WERI-Rb-1 (cell line): Measurements from ENCODE around the gene CTNNA3.
"Not testable (repeated sequence)": the region's sequence is repeated elsewhere in the genome, so short reads cannot be mapped to it uniquely, and the experiment has no call there.

Source experiments
- DNase-seq: peaks from one replicate; pipeline ENCODE4 v3.0.0-alpha.2; 2020
- H3K27ac ChIP-seq: fragments of 250-450 bp; sonication (Bioruptor Pico); 2 replicates; pipeline ENCODE4 v1.5.1; 2020; ENCODE audit warnings: mild to moderate bottlenecking, moderate library complexity
- H3K27me3 ChIP-seq: fragments of 250-450 bp; sonication (Bioruptor Pico); 2 replicates; pipeline ENCODE4 v1.5.1; 2021; ENCODE audit warnings: mild to moderate bottlenecking, low read depth, moderate library complexity; ENCODE audit not compliant: insufficient read depth, severe bottlenecking
- H3K36me3 ChIP-seq: fragments of 250-450 bp; sonication (Bioruptor Pico); 2 replicates; pipeline ENCODE4 v1.5.1; 2020; ENCODE audit warnings: mild to moderate bottlenecking, moderate library complexity
- H3K4me3 ChIP-seq: 2 replicates; pipeline ENCODE4 v1.5.1; 2011; ENCODE audit warnings: low read depth, mild to moderate bottlenecking, control low read depth, low read length
- H3K9me3 ChIP-seq: fragments of 250-450 bp; sonication (Bioruptor Pico); 2 replicates; pipeline ENCODE4 v1.5.1; 2021; ENCODE audit warnings: mild to moderate bottlenecking, moderate library complexity; ENCODE audit not compliant: severe bottlenecking
- TF ChIP-seq, protein P1 (sequence below): IDR thresholded peaks from 2 replicates; pipeline ENCODE4 v1.5.1; 2011; ENCODE audit warnings: low read depth, mild to moderate bottlenecking, control low read depth, inconsistent platforms, low read length

Gene CTNNA3

DNA sequence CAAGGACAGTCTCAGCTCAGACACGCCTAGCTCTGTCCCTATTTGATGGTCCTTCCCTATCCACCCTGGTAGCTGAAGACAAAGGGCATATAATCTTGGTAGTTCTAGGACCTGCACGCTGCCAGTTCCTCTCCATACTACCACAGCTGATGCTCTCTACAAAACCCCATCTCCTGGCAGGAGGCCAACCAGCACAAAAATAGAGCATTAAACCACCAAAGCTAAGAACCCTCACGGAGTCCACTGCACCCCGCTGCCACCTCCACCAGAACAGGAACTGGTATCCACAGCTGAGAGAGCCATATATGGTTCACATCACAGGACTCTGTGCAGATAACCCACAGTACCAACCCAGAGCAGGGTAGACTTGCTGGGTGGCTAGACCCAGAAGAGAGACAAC, 470.8 kb downstream of the CTNNA3 start:
- Histone ChIP-seq H3K27ac (no peak overlapping the region), H3K27me3 (no peaks in the 10 kb centered on the region), H3K9me3 (no peaks in the 10 kb centered on the region), H3K4me3 (no peak overlapping the region), H3K36me3 (no peaks in the 10 kb centered on the region)
- no peak for DNase-seq
- TF ChIP-seq, protein P1, sequence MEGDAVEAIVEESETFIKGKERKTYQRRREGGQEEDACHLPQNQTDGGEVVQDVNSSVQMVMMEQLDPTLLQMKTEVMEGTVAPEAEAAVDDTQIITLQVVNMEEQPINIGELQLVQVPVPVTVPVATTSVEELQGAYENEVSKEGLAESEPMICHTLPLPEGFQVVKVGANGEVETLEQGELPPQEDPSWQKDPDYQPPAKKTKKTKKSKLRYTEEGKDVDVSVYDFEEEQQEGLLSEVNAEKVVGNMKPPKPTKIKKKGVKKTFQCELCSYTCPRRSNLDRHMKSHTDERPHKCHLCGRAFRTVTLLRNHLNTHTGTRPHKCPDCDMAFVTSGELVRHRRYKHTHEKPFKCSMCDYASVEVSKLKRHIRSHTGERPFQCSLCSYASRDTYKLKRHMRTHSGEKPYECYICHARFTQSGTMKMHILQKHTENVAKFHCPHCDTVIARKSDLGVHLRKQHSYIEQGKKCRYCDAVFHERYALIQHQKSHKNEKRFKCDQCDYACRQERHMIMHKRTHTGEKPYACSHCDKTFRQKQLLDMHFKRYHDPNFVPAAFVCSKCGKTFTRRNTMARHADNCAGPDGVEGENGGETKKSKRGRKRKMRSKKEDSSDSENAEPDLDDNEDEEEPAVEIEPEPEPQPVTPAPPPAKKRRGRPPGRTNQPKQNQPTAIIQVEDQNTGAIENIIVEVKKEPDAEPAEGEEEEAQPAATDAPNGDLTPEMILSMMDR, result no peak

DNA sequence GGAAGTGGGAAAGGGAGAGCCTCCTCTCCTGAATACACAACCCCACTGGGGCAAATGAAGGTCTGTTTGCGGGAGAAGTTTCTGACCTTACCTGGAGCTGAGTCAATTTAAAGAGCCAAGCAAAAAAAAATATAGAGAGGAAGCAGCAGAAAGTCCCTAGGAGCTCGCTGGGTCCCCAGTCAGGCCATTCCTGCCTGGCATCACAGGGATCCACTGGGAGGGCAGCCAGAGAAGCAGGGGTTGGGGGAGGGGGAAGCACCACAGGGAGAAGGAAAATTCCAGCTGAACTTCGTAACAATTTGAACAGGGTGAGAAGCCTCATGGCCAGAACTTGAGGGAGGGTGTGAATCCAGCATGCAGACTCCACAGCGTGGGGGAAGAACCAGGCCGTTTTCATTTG, 471.4 kb downstream of the CTNNA3 start:
- Histone ChIP-seq H3K27ac (no peak overlapping the region), H3K36me3 (no peaks in the 10 kb centered on the region), H3K4me3 (no peak overlapping the region), H3K9me3 (no peaks in the 10 kb centered on the region), H3K27me3 (no peaks in the 10 kb centered on the region)
- DNase-seq, result no peak
- TF ChIP-seq, protein P1, result no peak

DNA sequence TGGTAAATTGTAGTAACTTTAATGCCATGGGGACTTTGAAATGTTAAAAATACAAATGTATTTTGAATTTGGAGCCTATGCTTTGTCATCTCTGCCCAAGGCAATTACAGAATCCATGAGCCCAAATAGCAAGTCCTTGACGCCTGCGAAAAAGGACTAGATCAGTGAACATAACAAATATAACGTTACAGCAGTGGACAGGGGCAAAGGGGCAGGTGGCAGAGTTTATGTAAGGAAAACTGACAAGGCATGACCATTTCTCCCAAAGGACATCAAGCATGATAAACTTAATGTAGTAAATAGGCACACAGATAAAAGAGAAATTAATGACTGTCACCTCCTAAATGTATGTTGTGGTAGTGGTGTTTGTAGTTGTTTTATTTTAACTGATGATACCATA, 473.1 kb downstream of the CTNNA3 start:
- Histone ChIP-seq H3K27me3 (no peaks in the 10 kb centered on the region), H3K27ac (no peak overlapping the region), H3K4me3 (no peak overlapping the region), H3K36me3 (no peaks in the 10 kb centered on the region), H3K9me3 (no peaks in the 10 kb centered on the region)
- TF ChIP-seq, protein P1, result no peak
- DNase-seq, result no peak

DNA sequence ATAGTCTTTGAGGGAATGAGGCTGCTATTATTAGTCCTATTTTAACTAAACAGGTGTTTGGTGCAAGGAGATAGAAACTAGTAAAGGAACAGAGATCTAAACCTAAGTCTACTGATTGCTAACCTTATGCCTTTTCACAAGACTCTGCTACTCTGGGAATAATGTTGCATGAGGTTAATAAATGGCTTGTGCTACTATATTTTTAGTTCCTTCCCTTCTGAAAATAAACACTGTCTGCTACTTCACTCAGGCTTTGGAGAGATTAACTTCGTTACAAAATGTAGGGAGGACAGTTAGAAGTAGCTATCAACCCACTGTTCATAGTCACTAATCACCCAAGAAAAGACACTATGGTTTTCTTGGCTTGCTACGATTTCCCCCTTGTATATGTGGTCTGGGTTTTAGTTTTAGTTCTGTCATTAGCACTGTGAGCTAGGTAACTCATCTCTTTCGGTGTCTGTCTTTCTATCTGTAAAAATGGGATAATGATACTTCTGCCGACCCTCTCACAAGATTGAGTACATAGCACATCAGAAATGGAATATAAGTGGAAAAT, 474.0 kb downstream of the CTNNA3 start:
- no peak for DNase-seq
- no peaks in the 10 kb centered on the region for H3K36me3 ChIP-seq
- TF ChIP-seq, protein P1, result no peak
- H3K4me3 ChIP-seq, result no peak overlapping the region
- no peaks in the 10 kb centered on the region for H3K9me3 ChIP-seq
- no peaks in the 10 kb centered on the region for H3K27me3 ChIP-seq
- no peak overlapping the region for H3K27ac ChIP-seq

DNA sequence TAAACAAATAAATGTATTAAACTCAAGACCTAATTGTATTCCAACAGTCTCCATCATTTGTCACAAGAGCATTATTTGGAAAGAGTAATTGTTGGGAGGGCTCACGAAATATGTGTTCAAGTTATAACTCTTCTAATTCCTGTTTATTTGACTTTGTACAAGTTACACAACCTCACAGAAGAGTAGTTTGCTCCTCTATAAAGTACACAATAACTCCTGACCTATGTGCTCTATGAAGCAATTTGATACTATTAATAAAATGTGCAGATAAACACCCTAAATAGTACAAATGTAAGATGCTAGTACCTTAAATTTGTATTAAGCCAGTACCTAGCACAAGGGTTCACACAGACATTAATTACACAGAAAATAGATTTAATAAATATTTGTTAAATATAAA, 484.3 kb downstream of the CTNNA3 start:
- no peak overlapping the region for H3K27ac ChIP-seq
- TF ChIP-seq, protein P1, result no peak
- H3K4me3 ChIP-seq, result no peak overlapping the region
- H3K27me3 ChIP-seq, result no peaks in the 10 kb centered on the region
- no peak for DNase-seq
- no peaks in the 10 kb centered on the region for H3K9me3 ChIP-seq
- H3K36me3 ChIP-seq, result no peaks in the 10 kb centered on the region

DNA sequence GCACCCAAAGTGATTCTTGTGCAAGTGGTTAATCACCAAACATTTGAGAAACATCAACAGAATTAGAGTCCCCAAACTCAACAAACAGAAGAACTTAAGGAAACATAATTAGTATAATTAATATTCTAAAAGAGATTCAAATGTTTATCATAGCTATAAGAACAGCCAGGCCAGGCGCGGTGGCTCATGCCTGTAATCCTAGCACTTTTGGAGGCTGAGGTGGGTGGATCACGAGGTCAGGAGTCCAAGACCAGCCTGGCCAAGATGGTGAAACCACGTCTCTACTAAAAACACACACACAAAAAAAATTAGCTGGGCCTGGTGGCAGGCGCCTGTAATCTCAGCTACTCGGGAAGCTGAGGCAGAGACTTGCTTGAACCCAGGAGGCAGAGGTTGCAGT, 488.1 kb downstream of the CTNNA3 start:
- H3K36me3 ChIP-seq, H3K27ac ChIP-seq, H3K9me3 ChIP-seq, DNase-seq, H3K27me3 ChIP-seq, H3K4me3 ChIP-seq: not testable (repeated sequence)
